ENCODE results near the gene SHISA9.

Gene SHISA9

GRCh38 chr16:13041646-13042290, 140.4 kb downstream of the SHISA9 start:
- DNase-seq (ENCODE audit: extremely low read depth, low read depth): no peak
- H3K4me3 ChIP-seq (replicated peaks; ENCODE audit: low read depth, low read length): no peak overlapping the region
- no peak for TF ChIP-seq CTCF (IDR thresholded peaks at IDR 0.05; ENCODE audit: low read depth, low read length, missing control alignments)

GRCh38 chr16:13042291-13042685, 140.9 kb downstream of the SHISA9 start:
- no peak overlapping the region for H3K4me3 ChIP-seq (replicated peaks; ENCODE audit: low read depth, low read length)
- no peak for DNase-seq (ENCODE audit: extremely low read depth, low read depth)
- no peak for TF ChIP-seq CTCF (IDR thresholded peaks at IDR 0.05; ENCODE audit: low read depth, low read length, missing control alignments)

GRCh38 chr16:13046061-13046821, 144.8 kb downstream of the SHISA9 start:
- no peak overlapping the region for H3K4me3 ChIP-seq (replicated peaks; ENCODE audit: low read depth, low read length)
- TF ChIP-seq CTCF (IDR thresholded peaks at IDR 0.05; ENCODE audit: low read depth, low read length, missing control alignments): no peak
- DNase-seq (ENCODE audit: extremely low read depth, low read depth): no peak

- DNase-seq (ENCODE audit: extremely low read depth, low read depth): no peak
- no peak overlapping the region for H3K4me3 ChIP-seq (replicated peaks; ENCODE audit: low read depth, low read length)
- TF ChIP-seq CTCF (IDR thresholded peaks at IDR 0.05; ENCODE audit: low read depth, low read length, missing control alignments): no peak
These were observed 145.9 kb downstream of the SHISA9 start for GRCh38 chr16:13047276-13047675.

- no peak for TF ChIP-seq CTCF (IDR thresholded peaks at IDR 0.05; ENCODE audit: low read depth, low read length, missing control alignments)
- DNase-seq (ENCODE audit: extremely low read depth, low read depth): no peak
- H3K4me3 ChIP-seq (replicated peaks; ENCODE audit: low read depth, low read length): no peak overlapping the region
These were observed 148.3 kb downstream of the SHISA9 start for GRCh38 chr16:13049688-13050087.

GRCh38 chr16:13052431-13052830, 151.0 kb downstream of the SHISA9 start:
- H3K4me3 ChIP-seq (replicated peaks; ENCODE audit: low read depth, low read length): no peak overlapping the region
- DNase-seq (ENCODE audit: extremely low read depth, low read depth): no peak
- TF ChIP-seq CTCF (IDR thresholded peaks at IDR 0.05; ENCODE audit: low read depth, low read length, missing control alignments): no peak

Data from HFF-Myc (cell line).